Measurements from ENCODE around the gene PRKCE.

PRKCE gene

DNA sequence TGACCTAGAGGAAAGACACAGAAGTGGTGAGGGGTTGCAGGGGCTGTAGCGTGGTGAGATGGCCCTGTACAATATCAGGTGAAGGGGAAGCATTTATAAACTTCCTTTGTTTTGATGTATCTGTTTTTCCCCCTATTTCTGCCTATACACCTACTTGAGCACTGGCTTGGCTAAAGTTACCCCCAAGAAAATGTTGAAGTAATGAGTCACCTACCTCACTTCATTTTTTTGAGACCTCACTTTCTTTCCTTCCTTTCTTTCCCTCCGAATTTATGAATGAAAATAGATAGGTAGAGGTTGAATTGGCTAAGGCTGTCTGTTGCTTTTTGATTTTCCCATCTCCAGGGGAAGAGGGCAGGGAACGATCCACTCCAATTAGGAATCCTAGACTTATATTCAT lies 414.6 kb downstream of the PRKCE start:
- Histone ChIP-seq H3K36me3 (ENCODE audit: insufficient read depth, low read length) (no peaks in the 10 kb centered on the region), H3K27ac (no peak overlapping the region), H3K4me3 (no peak overlapping the region), H3K9me3 (ENCODE audit: low read depth, low read length) (no peaks in the 10 kb centered on the region), H3K9ac (ENCODE audit: insufficient read length) (no peak overlapping the region)
- no peak for TF ChIP-seq POLR2AphosphoS5 (IDR thresholded peaks at IDR 0.05; ENCODE audit: borderline replicate concordance, low read depth, low read length)
- TF ChIP-seq EZH2 (IDR thresholded peaks at IDR 0.05) = no peak
- no peak for TF ChIP-seq FOXP2 (optimal IDR thresholded peaks at IDR 0.05; ENCODE audit: control extremely low read depth, extremely low read length, insufficient read depth)
- DNase-seq (ENCODE audit: low read depth, low spot score) = no peak

DNA sequence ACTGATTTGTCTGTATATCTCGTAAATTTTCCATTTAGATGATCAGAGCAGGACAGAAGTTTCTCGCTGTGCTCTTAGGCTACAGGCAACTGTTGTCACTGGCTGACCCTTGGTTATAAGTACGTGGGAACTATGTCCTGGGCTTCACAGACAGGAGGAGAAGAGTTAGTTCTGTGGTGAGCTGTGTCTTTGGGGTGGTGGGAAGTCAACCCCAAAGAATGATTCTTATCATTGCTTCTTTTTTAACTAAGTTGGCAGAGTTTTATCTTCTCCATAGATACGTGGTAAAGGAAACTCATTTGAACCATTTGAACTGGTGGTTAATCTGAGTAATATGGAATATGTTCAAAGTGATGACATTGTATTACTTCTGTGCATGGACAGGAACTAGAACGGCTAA lies 415.1 kb downstream of the PRKCE start:
- H3K4me3 ChIP-seq = no peak overlapping the region

DNA sequence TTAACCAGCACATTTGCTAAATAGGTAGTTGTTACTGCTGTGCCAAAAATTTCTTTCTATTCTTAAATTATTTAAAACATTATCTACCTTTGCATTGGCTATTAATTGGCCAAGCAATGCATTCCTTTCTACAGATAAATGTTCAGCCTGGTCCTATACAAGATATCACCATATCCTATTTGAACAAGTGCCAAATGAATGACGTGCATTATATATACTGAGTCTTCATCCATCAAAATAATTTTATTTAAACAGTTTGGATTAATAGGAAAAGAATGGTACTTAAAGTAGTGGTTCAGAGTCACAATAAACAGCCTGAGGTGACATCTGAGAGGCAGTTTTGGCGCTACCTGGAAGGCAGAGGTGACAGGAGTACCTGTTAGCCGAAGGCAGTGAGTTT lies 415.6 kb downstream of the PRKCE start:
- no peak overlapping the region for H3K4me3 ChIP-seq
- no peak for DNase-seq (ENCODE audit: low read depth, low spot score)
- no peak overlapping the region for H3K27ac ChIP-seq
- H3K9me3 ChIP-seq (ENCODE audit: low read depth, low read length) = no peaks in the 10 kb centered on the region
- no peaks in the 10 kb centered on the region for H3K36me3 ChIP-seq (ENCODE audit: insufficient read depth, low read length)
- TF ChIP-seq EZH2 (IDR thresholded peaks at IDR 0.05) = no peak
- no peak for TF ChIP-seq POLR2AphosphoS5 (IDR thresholded peaks at IDR 0.05; ENCODE audit: borderline replicate concordance, low read depth, low read length)
- no peak for TF ChIP-seq FOXP2 (optimal IDR thresholded peaks at IDR 0.05; ENCODE audit: control extremely low read depth, extremely low read length, insufficient read depth)
- no peak overlapping the region for H3K9ac ChIP-seq (ENCODE audit: insufficient read length)

More for the DNA sequence above, 415.1 kb downstream of the PRKCE start:
- no peak for DNase-seq (ENCODE audit: low read depth, low spot score)
- H3K9me3 ChIP-seq (ENCODE audit: low read depth, low read length) = no peaks in the 10 kb centered on the region
- H3K27ac ChIP-seq = no peak overlapping the region
- no peaks in the 10 kb centered on the region for H3K36me3 ChIP-seq (ENCODE audit: insufficient read depth, low read length)
- TF ChIP-seq EZH2 (IDR thresholded peaks at IDR 0.05) (no peak), FOXP2 (optimal IDR thresholded peaks at IDR 0.05; ENCODE audit: control extremely low read depth, extremely low read length, insufficient read depth) (no peak), POLR2AphosphoS5 (IDR thresholded peaks at IDR 0.05; ENCODE audit: borderline replicate concordance, low read depth, low read length) (no peak)
- no peak overlapping the region for H3K9ac ChIP-seq (ENCODE audit: insufficient read length)

DNA sequence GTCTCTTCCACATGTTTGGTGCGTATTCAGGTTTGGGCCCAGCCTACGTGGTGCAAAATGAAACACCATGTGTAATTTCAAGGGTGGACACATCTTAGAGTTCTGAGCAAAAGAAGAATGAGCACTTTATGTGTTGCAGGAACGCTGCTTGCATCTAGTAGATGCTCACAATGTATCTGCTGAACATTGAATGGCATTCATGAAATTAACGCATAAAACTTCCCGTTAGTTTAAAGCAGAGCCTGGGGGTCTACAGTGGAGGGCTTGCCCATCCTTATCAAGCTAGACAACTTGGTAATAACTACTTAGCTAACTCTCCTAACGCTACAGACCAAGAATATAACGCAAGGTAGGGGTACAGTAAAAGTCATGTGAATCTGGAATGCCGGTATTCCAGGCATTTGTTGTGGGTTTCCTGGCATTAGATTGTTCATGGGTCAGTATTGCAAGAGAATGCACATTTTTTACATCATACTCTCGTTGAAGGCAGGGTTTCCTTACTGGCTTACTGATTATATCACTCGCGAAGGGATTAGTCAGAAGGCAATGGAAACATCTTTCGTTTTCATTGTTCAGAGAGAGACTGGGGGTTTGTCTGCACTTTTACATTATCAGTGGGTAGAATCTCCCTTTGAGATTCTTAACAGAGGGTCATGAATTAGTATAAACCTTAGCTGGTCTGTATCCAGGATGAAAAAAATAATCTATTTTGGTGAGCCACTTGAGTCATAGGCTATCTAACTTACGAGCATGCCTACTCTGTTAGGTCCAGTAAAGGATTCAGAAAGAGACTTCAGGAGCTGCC lies 416.2 kb downstream of the PRKCE start:
- no peak for TF ChIP-seq FOXP2 (optimal IDR thresholded peaks at IDR 0.05; ENCODE audit: control extremely low read depth, extremely low read length, insufficient read depth)
- no peak for TF ChIP-seq POLR2AphosphoS5 (IDR thresholded peaks at IDR 0.05; ENCODE audit: borderline replicate concordance, low read depth, low read length)
- no peak for TF ChIP-seq EZH2 (IDR thresholded peaks at IDR 0.05)
- H3K27ac ChIP-seq = no peak overlapping the region
- H3K4me3 ChIP-seq = no peak overlapping the region
- DNase-seq (ENCODE audit: low read depth, low spot score) = no peak
- H3K9ac ChIP-seq (ENCODE audit: insufficient read length) = no peak overlapping the region
- no peaks in the 10 kb centered on the region for H3K9me3 ChIP-seq (ENCODE audit: low read depth, low read length)
- no peaks in the 10 kb centered on the region for H3K36me3 ChIP-seq (ENCODE audit: insufficient read depth, low read length)

DNA sequence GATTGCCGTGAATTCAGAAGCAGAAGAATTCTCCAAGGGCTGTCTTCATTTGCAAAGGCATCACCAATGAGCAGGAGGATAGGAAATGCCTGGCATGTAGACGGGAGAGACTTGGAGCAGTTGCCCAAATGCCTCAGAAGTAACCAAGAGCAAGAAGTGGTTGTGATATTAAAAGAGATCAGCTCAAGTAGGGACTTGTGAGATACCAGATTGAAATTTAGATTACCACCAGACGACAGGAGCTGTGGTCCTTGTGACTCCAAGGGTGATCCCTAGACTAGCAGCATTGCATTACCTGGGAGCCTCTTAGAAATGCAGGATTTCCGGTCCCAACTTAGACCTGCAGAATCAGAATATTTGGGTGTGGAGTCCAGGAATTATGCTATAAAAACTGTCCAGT lies 417.2 kb downstream of the PRKCE start:
- Histone ChIP-seq H3K4me3 (no peak overlapping the region), H3K36me3 (ENCODE audit: insufficient read depth, low read length) (no peaks in the 10 kb centered on the region), H3K9me3 (ENCODE audit: low read depth, low read length) (no peaks in the 10 kb centered on the region), H3K27ac (no peak overlapping the region), H3K9ac (ENCODE audit: insufficient read length) (no peak overlapping the region)
- TF ChIP-seq POLR2AphosphoS5 (IDR thresholded peaks at IDR 0.05; ENCODE audit: borderline replicate concordance, low read depth, low read length) (no peak), FOXP2 (optimal IDR thresholded peaks at IDR 0.05; ENCODE audit: control extremely low read depth, extremely low read length, insufficient read depth) (no peak), EZH2 (IDR thresholded peaks at IDR 0.05) (no peak)
- no peak for DNase-seq (ENCODE audit: low read depth, low spot score)

DNA sequence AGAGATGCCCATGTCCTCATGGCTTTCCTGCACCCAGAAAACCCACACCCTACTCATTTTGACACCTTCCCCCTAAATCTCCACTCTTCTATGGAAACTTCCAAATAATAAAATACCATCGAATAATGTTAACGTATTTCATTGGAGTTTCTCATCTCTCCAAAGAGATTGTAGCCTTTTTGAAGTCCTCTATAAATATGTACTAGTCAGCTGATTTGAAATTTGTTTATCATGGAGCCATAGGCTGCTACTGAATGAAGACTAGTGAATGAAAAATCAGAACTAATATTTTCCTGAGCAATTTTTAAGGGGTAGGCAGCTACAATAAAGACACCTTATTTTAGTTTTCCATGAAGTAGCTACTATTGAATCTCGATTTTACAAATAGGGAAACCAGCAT lies 419.6 kb downstream of the PRKCE start:
- Histone ChIP-seq H3K9ac (ENCODE audit: insufficient read length) (no peak overlapping the region), H3K36me3 (ENCODE audit: insufficient read depth, low read length) (no peaks in the 10 kb centered on the region), H3K4me3 (no peak overlapping the region), H3K9me3 (ENCODE audit: low read depth, low read length) (no peaks in the 10 kb centered on the region), H3K27ac (no peak overlapping the region)
- DNase-seq (ENCODE audit: low read depth, low spot score) = no peak
- TF ChIP-seq POLR2AphosphoS5 (IDR thresholded peaks at IDR 0.05; ENCODE audit: borderline replicate concordance, low read depth, low read length) = no peak
- TF ChIP-seq FOXP2 (optimal IDR thresholded peaks at IDR 0.05; ENCODE audit: control extremely low read depth, extremely low read length, insufficient read depth) = no peak
- TF ChIP-seq EZH2 (IDR thresholded peaks at IDR 0.05) = no peak

DNA sequence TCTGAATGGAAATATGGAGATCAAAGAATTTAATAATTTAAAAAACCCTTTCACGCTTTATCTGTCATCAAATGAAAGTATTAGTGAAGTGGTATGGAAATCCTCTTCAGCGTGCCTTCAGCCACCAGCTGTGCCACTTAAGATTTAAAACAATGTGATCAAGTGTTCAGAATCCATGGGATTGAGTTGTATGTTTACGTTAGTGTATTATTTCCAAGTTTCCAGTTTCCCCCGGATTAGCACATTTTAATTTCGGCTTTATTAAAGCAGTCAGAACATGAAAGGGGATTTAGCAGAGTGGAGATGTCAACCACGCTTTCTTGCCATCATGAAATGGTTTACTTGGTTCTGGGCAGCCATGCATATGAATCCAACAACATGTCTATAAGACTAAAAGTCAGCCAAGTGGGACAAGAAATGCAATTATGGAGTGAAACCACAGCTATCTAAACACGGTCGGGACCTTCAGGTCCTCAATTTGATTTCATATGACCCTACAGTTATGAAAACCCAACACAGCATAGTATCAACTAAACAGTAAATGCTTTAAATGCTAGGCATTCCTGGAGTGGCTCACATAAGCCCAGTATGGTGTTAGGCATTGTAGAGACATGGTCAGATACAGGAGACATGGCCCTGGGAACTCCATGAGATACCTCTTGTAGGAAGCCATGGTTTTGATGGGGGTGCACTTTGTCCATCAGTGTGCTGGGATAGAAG lies 420.8 kb downstream of the PRKCE start:
- H3K9ac ChIP-seq (ENCODE audit: insufficient read length) = no peak overlapping the region
- H3K4me3 ChIP-seq = no peak overlapping the region
- no peak for DNase-seq (ENCODE audit: low read depth, low spot score)
- TF ChIP-seq EZH2 (IDR thresholded peaks at IDR 0.05) = no peak
- TF ChIP-seq POLR2AphosphoS5 (IDR thresholded peaks at IDR 0.05; ENCODE audit: borderline replicate concordance, low read depth, low read length) = no peak
- TF ChIP-seq FOXP2 (optimal IDR thresholded peaks at IDR 0.05; ENCODE audit: control extremely low read depth, extremely low read length, insufficient read depth) = no peak
- no peaks in the 10 kb centered on the region for H3K9me3 ChIP-seq (ENCODE audit: low read depth, low read length)
- H3K27ac ChIP-seq = no peak overlapping the region
- no peaks in the 10 kb centered on the region for H3K36me3 ChIP-seq (ENCODE audit: insufficient read depth, low read length)

DNA sequence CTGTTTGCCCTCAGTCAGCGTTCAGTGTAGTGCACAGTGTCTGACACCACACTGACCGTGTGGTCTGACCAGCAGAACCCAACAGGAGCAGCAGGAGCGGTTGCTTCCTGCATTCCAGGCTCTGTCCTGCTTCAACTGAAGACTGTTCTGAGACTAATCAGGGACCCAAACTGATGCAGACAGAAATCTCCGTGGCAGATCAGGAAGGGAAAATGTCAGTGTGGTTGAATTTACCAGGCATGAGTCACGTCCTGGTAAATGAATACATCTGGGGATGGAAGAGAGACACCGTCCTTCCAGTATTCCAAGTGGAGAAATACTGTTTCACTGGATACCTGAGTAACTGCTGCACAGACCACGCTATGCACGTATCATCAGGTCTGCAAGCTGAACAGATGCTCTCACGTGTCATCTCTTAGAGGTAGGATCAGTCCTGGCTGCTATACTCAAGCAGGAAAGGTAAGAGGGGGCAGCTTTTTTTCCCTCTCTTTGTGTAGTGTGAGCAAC lies 422.1 kb downstream of the PRKCE start:
- no peak overlapping the region for H3K4me3 ChIP-seq
- no peak for DNase-seq (ENCODE audit: low read depth, low spot score)
- no peaks in the 10 kb centered on the region for H3K9me3 ChIP-seq (ENCODE audit: low read depth, low read length)
- no peak overlapping the region for H3K9ac ChIP-seq (ENCODE audit: insufficient read length)
- no peaks in the 10 kb centered on the region for H3K36me3 ChIP-seq (ENCODE audit: insufficient read depth, low read length)
- TF ChIP-seq FOXP2 (optimal IDR thresholded peaks at IDR 0.05; ENCODE audit: control extremely low read depth, extremely low read length, insufficient read depth) (no peak), EZH2 (IDR thresholded peaks at IDR 0.05) (no peak), POLR2AphosphoS5 (IDR thresholded peaks at IDR 0.05; ENCODE audit: borderline replicate concordance, low read depth, low read length) (no peak)
- no peak overlapping the region for H3K27ac ChIP-seq
